NCI-H69 (cell line): Measurements from ENCODE around the gene TEX26.

Source experiments
- DNase-seq: peaks from one replicate; lab custom pipeline; 2025; lab: John Stamatoyannopoulos, UW

Gene TEX26

GRCh38 chr13:30932481-30933353 lies at the start of gene TEX26:
Gene TEX26 (plus strand): TSS chr13:30932656. CDS start chr13:30932716, 60 bp downstream.
- peak; percentile 58 for DNase-seq

- no peak for DNase-seq
These were observed 49.3 kb upstream of the TEX26 start for GRCh38 chr13:30882996-30883766.

- DNase-seq = peak; percentile 69
These were observed 47.9 kb upstream of the TEX26 start for GRCh38 chr13:30884543-30884942.

- no peak for DNase-seq
These were observed 43.2 kb upstream of the TEX26 start for GRCh38 chr13:30889196-30889690.

GRCh38 chr13:30892966-30893365 lies 39.5 kb upstream of the TEX26 start:
- DNase-seq = peak; percentile 34

GRCh38 chr13:30895773-30896172 lies 36.7 kb upstream of the TEX26 start:
- DNase-seq = no peak

GRCh38 chr13:30898070-30898469 lies 34.4 kb upstream of the TEX26 start:
- DNase-seq = no peak

GRCh38 chr13:30898678-30899241 lies 33.7 kb upstream of the TEX26 start:
- DNase-seq = no peak

- DNase-seq = no peak
These were observed 32.0 kb upstream of the TEX26 start for GRCh38 chr13:30900436-30900835.

- DNase-seq = no peak
These were observed 31.3 kb upstream of the TEX26 start for GRCh38 chr13:30900952-30901749.

- DNase-seq = no peak
These were observed 28.4 kb upstream of the TEX26 start for GRCh38 chr13:30904043-30904442.

- no peak for DNase-seq
These were observed 26.5 kb upstream of the TEX26 start, which contains the start of gene MEDAG for GRCh38 chr13:30905932-30906383. Gene MEDAG (plus strand): TSS chr13:30906271. CDS start chr13:30906516, 245 bp downstream.

- DNase-seq = no peak
These were observed 25.9 kb upstream of the TEX26 start for GRCh38 chr13:30906411-30907051.

- DNase-seq = no peak
These were observed 25.2 kb upstream of the TEX26 start for GRCh38 chr13:30907121-30907861.

- DNase-seq = peak; percentile 2
These were observed 24.0 kb upstream of the TEX26 start for GRCh38 chr13:30908416-30908980.

- no peak for DNase-seq
These were observed 21.8 kb upstream of the TEX26 start for GRCh38 chr13:30910676-30911075.

- DNase-seq = peak; percentile 65
These were observed 16.5 kb upstream of the TEX26 start for GRCh38 chr13:30915691-30916541.

GRCh38 chr13:30916991-30917390 lies 15.5 kb upstream of the TEX26 start:
- no peak for DNase-seq
